Measurements from ENCODE around the gene GAS1.

GAS1 gene

GRCh38 chr9:86979657-86980056, 32.4 kb upstream of the GAS1 start:
- H3K27me3 ChIP-seq (ENCODE audit: control insufficient read depth in 1 of 2, insufficient read depth in 2 of 2, low read length in 2 of 2): peaks cover 0 to 4% of the 10 kb centered on the region in 2 donors
- no peak overlapping the region for H3K27ac ChIP-seq (ENCODE audit: low read depth, low read length)
- no peak overlapping the region for H3K4me3 ChIP-seq (ENCODE audit: low read depth in 1 of 2, low read length in 2 of 2)

GRCh38 chr9:86978922-86979474, 31.7 kb upstream of the GAS1 start:
- Histone ChIP-seq H3K9ac (ENCODE audit: low read depth in 1 of 2, low read length in 2 of 2) (no peak overlapping the region), H3K36me3 (ENCODE audit: control insufficient read depth in 1 of 2, insufficient read depth in 2 of 2, low read length in 2 of 2) (no peaks in the 10 kb centered on the region), H3K4me1 (ENCODE audit: control insufficient read depth in 1 of 2, insufficient read depth in 2 of 2, low read length in 2 of 2) (no peaks in the 10 kb centered on the region), H3K9me3 (ENCODE audit: control insufficient read depth in 1 of 2, low read length in 2 of 2) (no peaks in the 10 kb centered on the region), H3K4me3 (ENCODE audit: low read depth in 1 of 2, low read length in 2 of 2) (no peak overlapping the region), H3K27ac (ENCODE audit: low read depth, low read length) (no peak overlapping the region), H3K27me3 (ENCODE audit: control insufficient read depth in 1 of 2, insufficient read depth in 2 of 2, low read length in 2 of 2) (peaks cover 0 to 4% of the 10 kb centered on the region in 2 donors)

More at GRCh38 chr9:86979657-86980056, 32.4 kb upstream of the GAS1 start:
- H3K9me3 ChIP-seq (ENCODE audit: control insufficient read depth in 1 of 2, low read length in 2 of 2): no peaks in the 10 kb centered on the region
- no peak overlapping the region for H3K9ac ChIP-seq (ENCODE audit: low read depth in 1 of 2, low read length in 2 of 2)
- no peaks in the 10 kb centered on the region for H3K36me3 ChIP-seq (ENCODE audit: control insufficient read depth in 1 of 2, insufficient read depth in 2 of 2, low read length in 2 of 2)
- no peaks in the 10 kb centered on the region for H3K4me1 ChIP-seq (ENCODE audit: control insufficient read depth in 1 of 2, insufficient read depth in 2 of 2, low read length in 2 of 2)

- Histone ChIP-seq H3K36me3 (ENCODE audit: control insufficient read depth in 1 of 2, insufficient read depth in 2 of 2, low read length in 2 of 2) (no peaks in the 10 kb centered on the region), H3K27ac (ENCODE audit: low read depth, low read length) (no peak overlapping the region), H3K27me3 (ENCODE audit: control insufficient read depth in 1 of 2, insufficient read depth in 2 of 2, low read length in 2 of 2) (peaks cover 0 to 4% of the 10 kb centered on the region in 2 donors), H3K4me3 (ENCODE audit: low read depth in 1 of 2, low read length in 2 of 2) (no peak overlapping the region), H3K4me1 (ENCODE audit: control insufficient read depth in 1 of 2, insufficient read depth in 2 of 2, low read length in 2 of 2) (no peaks in the 10 kb centered on the region), H3K9me3 (ENCODE audit: control insufficient read depth in 1 of 2, low read length in 2 of 2) (no peaks in the 10 kb centered on the region), H3K9ac (ENCODE audit: low read depth in 1 of 2, low read length in 2 of 2) (no peak overlapping the region)
Observed at GRCh38 chr9:86978413-86978812, 31.1 kb upstream of the GAS1 start.

GRCh38 chr9:86977205-86977835, 30.0 kb upstream of the GAS1 start:
- peaks cover 0 to 4% of the 10 kb centered on the region in 2 donors for H3K27me3 ChIP-seq (ENCODE audit: control insufficient read depth in 1 of 2, insufficient read depth in 2 of 2, low read length in 2 of 2)
- no peaks in the 10 kb centered on the region for H3K9me3 ChIP-seq (ENCODE audit: control insufficient read depth in 1 of 2, low read length in 2 of 2)
- H3K27ac ChIP-seq (ENCODE audit: low read depth, low read length): no peak overlapping the region
- no peak overlapping the region for H3K9ac ChIP-seq (ENCODE audit: low read depth in 1 of 2, low read length in 2 of 2)
- no peak overlapping the region for H3K4me3 ChIP-seq (ENCODE audit: low read depth in 1 of 2, low read length in 2 of 2)
- H3K4me1 ChIP-seq (ENCODE audit: control insufficient read depth in 1 of 2, insufficient read depth in 2 of 2, low read length in 2 of 2): no peaks in the 10 kb centered on the region
- H3K36me3 ChIP-seq (ENCODE audit: control insufficient read depth in 1 of 2, insufficient read depth in 2 of 2, low read length in 2 of 2): no peaks in the 10 kb centered on the region

- H3K4me3 ChIP-seq (ENCODE audit: low read depth in 1 of 2, low read length in 2 of 2): no peak overlapping the region
- no peak overlapping the region for H3K27ac ChIP-seq (ENCODE audit: low read depth, low read length)
- H3K4me1 ChIP-seq (ENCODE audit: control insufficient read depth in 1 of 2, insufficient read depth in 2 of 2, low read length in 2 of 2): no peaks in the 10 kb centered on the region
- no peak overlapping the region for H3K9ac ChIP-seq (ENCODE audit: low read depth in 1 of 2, low read length in 2 of 2)
- H3K9me3 ChIP-seq (ENCODE audit: control insufficient read depth in 1 of 2, low read length in 2 of 2): no peaks in the 10 kb centered on the region
- peaks cover 0 to under 1% of the 10 kb centered on the region in 2 donors for H3K27me3 ChIP-seq (ENCODE audit: control insufficient read depth in 1 of 2, insufficient read depth in 2 of 2, low read length in 2 of 2)
- H3K36me3 ChIP-seq (ENCODE audit: control insufficient read depth in 1 of 2, insufficient read depth in 2 of 2, low read length in 2 of 2): no peaks in the 10 kb centered on the region
Observed at GRCh38 chr9:86975606-86976005, 28.3 kb upstream of the GAS1 start.

- no peaks in the 10 kb centered on the region for H3K36me3 ChIP-seq (ENCODE audit: control insufficient read depth in 1 of 2, insufficient read depth in 2 of 2, low read length in 2 of 2)
- no peaks in the 10 kb centered on the region for H3K4me1 ChIP-seq (ENCODE audit: control insufficient read depth in 1 of 2, insufficient read depth in 2 of 2, low read length in 2 of 2)
- H3K4me3 ChIP-seq (ENCODE audit: low read depth in 1 of 2, low read length in 2 of 2): no peak overlapping the region
- H3K9me3 ChIP-seq (ENCODE audit: control insufficient read depth in 1 of 2, low read length in 2 of 2): no peaks in the 10 kb centered on the region
- no peak overlapping the region for H3K9ac ChIP-seq (ENCODE audit: low read depth in 1 of 2, low read length in 2 of 2)
- no peaks in the 10 kb centered on the region for H3K27me3 ChIP-seq (ENCODE audit: control insufficient read depth in 1 of 2, insufficient read depth in 2 of 2, low read length in 2 of 2)
- no peak overlapping the region for H3K27ac ChIP-seq (ENCODE audit: low read depth, low read length)
Observed at GRCh38 chr9:86975036-86975435, 27.7 kb upstream of the GAS1 start.

GRCh38 chr9:86974421-86974820, 27.1 kb upstream of the GAS1 start:
- no peak overlapping the region for H3K4me3 ChIP-seq (ENCODE audit: low read depth in 1 of 2, low read length in 2 of 2)
- no peaks in the 10 kb centered on the region for H3K27me3 ChIP-seq (ENCODE audit: control insufficient read depth in 1 of 2, insufficient read depth in 2 of 2, low read length in 2 of 2)
- no peaks in the 10 kb centered on the region for H3K4me1 ChIP-seq (ENCODE audit: control insufficient read depth in 1 of 2, insufficient read depth in 2 of 2, low read length in 2 of 2)
- no peaks in the 10 kb centered on the region for H3K36me3 ChIP-seq (ENCODE audit: control insufficient read depth in 1 of 2, insufficient read depth in 2 of 2, low read length in 2 of 2)
- H3K27ac ChIP-seq (ENCODE audit: low read depth, low read length): no peak overlapping the region
- H3K9ac ChIP-seq (ENCODE audit: low read depth in 1 of 2, low read length in 2 of 2): no peak overlapping the region
- no peaks in the 10 kb centered on the region for H3K9me3 ChIP-seq (ENCODE audit: control insufficient read depth in 1 of 2, low read length in 2 of 2)

- no peak overlapping the region for H3K4me3 ChIP-seq (ENCODE audit: low read depth in 1 of 2, low read length in 2 of 2)
- no peaks in the 10 kb centered on the region for H3K9me3 ChIP-seq (ENCODE audit: control insufficient read depth in 1 of 2, low read length in 2 of 2)
- H3K27me3 ChIP-seq (ENCODE audit: control insufficient read depth in 1 of 2, insufficient read depth in 2 of 2, low read length in 2 of 2): no peaks in the 10 kb centered on the region
- no peak overlapping the region for H3K27ac ChIP-seq (ENCODE audit: low read depth, low read length)
- H3K4me1 ChIP-seq (ENCODE audit: control insufficient read depth in 1 of 2, insufficient read depth in 2 of 2, low read length in 2 of 2): no peaks in the 10 kb centered on the region
- no peaks in the 10 kb centered on the region for H3K36me3 ChIP-seq (ENCODE audit: control insufficient read depth in 1 of 2, insufficient read depth in 2 of 2, low read length in 2 of 2)
- no peak overlapping the region for H3K9ac ChIP-seq (ENCODE audit: low read depth in 1 of 2, low read length in 2 of 2)
Observed at GRCh38 chr9:86971742-86972141, 24.4 kb upstream of the GAS1 start.

GRCh38 chr9:86968258-86968920, 21.1 kb upstream of the GAS1 start:
- no peaks in the 10 kb centered on the region for H3K27me3 ChIP-seq (ENCODE audit: control insufficient read depth in 1 of 2, insufficient read depth in 2 of 2, low read length in 2 of 2)
- H3K27ac ChIP-seq (ENCODE audit: low read depth, low read length): no peak overlapping the region
- no peaks in the 10 kb centered on the region for H3K4me1 ChIP-seq (ENCODE audit: control insufficient read depth in 1 of 2, insufficient read depth in 2 of 2, low read length in 2 of 2)
- H3K36me3 ChIP-seq (ENCODE audit: control insufficient read depth in 1 of 2, insufficient read depth in 2 of 2, low read length in 2 of 2): no peaks in the 10 kb centered on the region
- no peak overlapping the region for H3K9ac ChIP-seq (ENCODE audit: low read depth in 1 of 2, low read length in 2 of 2)
- no peaks in the 10 kb centered on the region for H3K9me3 ChIP-seq (ENCODE audit: control insufficient read depth in 1 of 2, low read length in 2 of 2)
- no peak overlapping the region for H3K4me3 ChIP-seq (ENCODE audit: low read depth in 1 of 2, low read length in 2 of 2)

- no peak overlapping the region for H3K9ac ChIP-seq (ENCODE audit: low read depth in 1 of 2, low read length in 2 of 2)
- no peaks in the 10 kb centered on the region for H3K36me3 ChIP-seq (ENCODE audit: control insufficient read depth in 1 of 2, insufficient read depth in 2 of 2, low read length in 2 of 2)
- no peak overlapping the region for H3K4me3 ChIP-seq (ENCODE audit: low read depth in 1 of 2, low read length in 2 of 2)
- peaks cover 4 to 9% of the 10 kb centered on the region in 2 donors for H3K4me1 ChIP-seq (ENCODE audit: control insufficient read depth in 1 of 2, insufficient read depth in 2 of 2, low read length in 2 of 2)
- H3K9me3 ChIP-seq (ENCODE audit: control insufficient read depth in 1 of 2, low read length in 2 of 2): no peaks in the 10 kb centered on the region
- no peak overlapping the region for H3K27ac ChIP-seq (ENCODE audit: low read depth, low read length)
- no peaks in the 10 kb centered on the region for H3K27me3 ChIP-seq (ENCODE audit: control insufficient read depth in 1 of 2, insufficient read depth in 2 of 2, low read length in 2 of 2)
Observed at GRCh38 chr9:86966852-86967511, 19.7 kb upstream of the GAS1 start.
